Measurements from ENCODE around the gene KRT2.
A peak's percentile ranks its signal among the peaks of the same experiment; 100 is the strongest.

The KRT2 gene

GRCh38 chr12:52663420-52663819 is 11.4 kb upstream of the KRT2 start:
- DNase-seq (ENCODE audit: low read depth), result no peak

GRCh38 chr12:52662918-52663229 is 10.9 kb upstream of the KRT2 start:
- no peak for DNase-seq (ENCODE audit: low read depth)

- no peak for DNase-seq (ENCODE audit: low read depth)
These were observed 10.3 kb upstream of the KRT2 start for GRCh38 chr12:52662093-52662917.

GRCh38 chr12:52661668-52662067 is 9.7 kb upstream of the KRT2 start:
- no peak for DNase-seq (ENCODE audit: low read depth)

GRCh38 chr12:52660934-52661499 is 9.0 kb upstream of the KRT2 start:
- DNase-seq (ENCODE audit: low read depth), result no peak

GRCh38 chr12:52659951-52660350 is 7.9 kb upstream of the KRT2 start:
- DNase-seq (ENCODE audit: low read depth), result no peak

- no peak for DNase-seq (ENCODE audit: low read depth)
These were observed 7.4 kb upstream of the KRT2 start for GRCh38 chr12:52659395-52659794.

- DNase-seq (ENCODE audit: low read depth), result no peak
These were observed 6.2 kb upstream of the KRT2 start for GRCh38 chr12:52658196-52658595.

GRCh38 chr12:52657250-52657902 is 5.4 kb upstream of the KRT2 start:
- DNase-seq (ENCODE audit: low read depth), result no peak

- no peak for DNase-seq (ENCODE audit: low read depth)
These were observed 4.6 kb upstream of the KRT2 start for GRCh38 chr12:52656616-52657015.

GRCh38 chr12:52655720-52656124 is 3.7 kb upstream of the KRT2 start:
- DNase-seq (ENCODE audit: low read depth), result no peak

GRCh38 chr12:52655251-52655650 is 3.2 kb upstream of the KRT2 start:
- DNase-seq (ENCODE audit: low read depth), result no peak

GRCh38 chr12:52650520-52651081 is 1.4 kb downstream of the KRT2 start:
- peak; percentile 52 for DNase-seq (ENCODE audit: low read depth)

GRCh38 chr12:52649066-52649465 is 2.9 kb downstream of the KRT2 start:
- DNase-seq (ENCODE audit: low read depth), result no peak

- no peak for DNase-seq (ENCODE audit: low read depth)
These were observed 3.9 kb downstream of the KRT2 start for GRCh38 chr12:52648012-52648550.

- no peak for DNase-seq (ENCODE audit: low read depth)
These were observed 4.4 kb downstream of the KRT2 start for GRCh38 chr12:52647601-52648000.

- no peak for DNase-seq (ENCODE audit: low read depth)
These were observed 5.4 kb downstream of the KRT2 start for GRCh38 chr12:52646613-52647012.

- no peak for DNase-seq (ENCODE audit: low read depth)
These were observed 6.0 kb downstream of the KRT2 start for GRCh38 chr12:52645982-52646381.

GRCh38 chr12:52645120-52645761 is 6.8 kb downstream of the KRT2 start:
- no peak for DNase-seq (ENCODE audit: low read depth)

- DNase-seq (ENCODE audit: low read depth), result no peak
These were observed 8.0 kb downstream of the KRT2 start for GRCh38 chr12:52644078-52644415.

GRCh38 chr12:52643233-52644077 is 8.6 kb downstream of the KRT2 start:
- DNase-seq (ENCODE audit: low read depth), result no peak

- no peak for DNase-seq (ENCODE audit: low read depth)
These were observed 10.5 kb downstream of the KRT2 start for GRCh38 chr12:52641468-52641867.

All from EH (cell line).